HCT116 (cell line): ENCODE measurements around the gene C18orf32. TPM values are rescaled to one million over a fixed set of nuclear protein-coding genes. Genes with fewer than 3 reads are reported as not detected.

Experiments
- ATAC-seq: fragments of 200-7000 bp; cut with Tn5 transposase; 2 replicates; pipeline ENCODE4 v1.9.1; 2020; ENCODE audit warnings: mild to moderate bottlenecking, moderate library complexity
- BruUV-seq: library from RNA; stranded (reverse); fragments of 400-500 nt; replicated peaks from 2 replicates; lab custom pipeline; 2021; lab: Mats Ljungman, UMichigan
- CTCF ChIA-PET: fragments of 300-600 bp; sonication (Branson Sonifier 250); formaldehyde crosslinking; loops from one replicate; lab custom pipeline; 2021; ENCODE audit warnings: antibody characterized with exemption; lab: Charles Lee
- POLR2A ChIA-PET: fragments of 300-600, 350-600 bp; sonication (Branson Sonifier 250); formaldehyde crosslinking; loops from one replicate; lab custom pipeline; 2021; ENCODE audit warnings: antibody characterized with exemption; lab: Charles Lee
- RAD21 ChIA-PET, 2 experiments: fragments of 300-600 bp; sonication (Branson Sonifier 250); formaldehyde crosslinking; loops; one replicate each; lab custom pipeline; 2023; ENCODE audit warnings: low total read pairs in 2 of 2; ENCODE audit not compliant: uncharacterized antibody in 2 of 2, unreplicated experiment in 2 of 2, low non-redundant PET in 1 of 2; lab: Charles Lee
- DNase-seq: peaks from one replicate; pipeline ENCODE4 v3.0.0-alpha.2; 2010; ENCODE audit warnings: low read depth, low spot score
- H2AFZ ChIP-seq: fragments of 200-600 bp; shearing (Covaris generic), sonication (generic); 2 replicates; pipeline ENCODE4 v1.6.1; 2017; ENCODE audit warnings: low read depth, mixed run types, mixed read lengths, antibody characterized with exemption, low read length; ENCODE audit not compliant: poor library complexity, severe bottlenecking
- H3K27ac ChIP-seq: 2 replicates; pipeline ENCODE4 v1.5.1; 2012; ENCODE audit warnings: low read depth, low read length
- H3K27me3 ChIP-seq: fragments of 200-600 bp; sonication (generic); 2 replicates; pipeline ENCODE4 v1.6.1; 2016; ENCODE audit warnings: mixed run types, low read length, mixed read lengths; ENCODE audit not compliant: insufficient read depth
- H3K36me3 ChIP-seq, 2 experiments: fragments of 200-500 bp in 1 of 2; fragments of 200-600 bp in 1 of 2; sonication (Bioruptor generic) in 1 of 2; sonication (generic) in 1 of 2; 2 replicates each; pipeline versions ENCODE4 v1.5.1 to v1.6.1; 2014 to 2016; ENCODE audit warnings: low read length in 2 of 2, inconsistent platforms in 1 of 2, mixed read lengths in 1 of 2, mixed run types in 1 of 2; ENCODE audit not compliant: insufficient read depth in 2 of 2, control insufficient read depth in 1 of 2
- H3K4me1 ChIP-seq, 2 experiments: fragments of 200-600 bp in 1 of 2; sonication (generic) in 1 of 2; 2 replicates each; pipeline versions ENCODE4 v1.5.1 to v1.6.1; 2012 to 2017; ENCODE audit warnings: low read length in 2 of 2, inconsistent platforms in 1 of 2, mild to moderate bottlenecking in 1 of 2, mixed read lengths in 1 of 2, mixed run types in 1 of 2, moderate library complexity in 1 of 2; ENCODE audit not compliant: insufficient read depth in 2 of 2, control insufficient read depth in 1 of 2
- H3K4me2 ChIP-seq: fragments of 200-600 bp; sonication (generic); 2 replicates; pipeline ENCODE4 v1.6.1; 2017; ENCODE audit warnings: mixed run types, low read length, mixed read lengths
- H3K4me3 ChIP-seq, 2 experiments: fragments of 200-600 bp in 1 of 2; sonication (generic) in 1 of 2; replicated peaks in 1 of 2; 2 replicates each; pipeline ENCODE4 v1.5.1; 2011 to 2016; ENCODE audit warnings: low read length in 2 of 2, control low read depth in 1 of 2, low read depth in 1 of 2, mild to moderate bottlenecking in 1 of 2, mixed read lengths in 1 of 2, mixed run types in 1 of 2
- H3K79me2 ChIP-seq: fragments of 200-600 bp; sonication (generic); 2 replicates; pipeline ENCODE4 v1.6.1; 2017; ENCODE audit warnings: mild to moderate bottlenecking, mixed run types, low read length, moderate library complexity, mixed read lengths; ENCODE audit not compliant: insufficient read depth
- H3K9ac ChIP-seq: fragments of 200-600 bp; sonication (generic); 2 replicates; pipeline ENCODE4 v1.6.1; 2016; ENCODE audit warnings: low read length, mixed read lengths
- H3K9me2 ChIP-seq: fragments of 200-600 bp; sonication (generic), shearing (Covaris generic); 2 replicates; pipeline ENCODE4 v1.6.1; 2017; ENCODE audit warnings: mixed run types, mild to moderate bottlenecking, moderate library complexity; ENCODE audit not compliant: insufficient read depth
- H3K9me3 ChIP-seq, 2 experiments: fragments of 200-500 bp in 1 of 2; fragments of 200-600 bp in 1 of 2; sonication (Bioruptor generic) in 1 of 2; sonication (generic) in 1 of 2; 2 replicates each; pipeline ENCODE4 v1.6.1; 2014 to 2017; ENCODE audit warnings: low read length in 2 of 2, mixed read lengths in 2 of 2, inconsistent platforms in 1 of 2, low read depth in 1 of 2, mild to moderate bottlenecking in 1 of 2, mixed run types in 1 of 2, moderate library complexity in 1 of 2; ENCODE audit not compliant: control insufficient read depth in 1 of 2, insufficient read depth in 1 of 2
- H4K20me1 ChIP-seq: fragments of 200-600 bp; sonication (generic), shearing (Covaris generic); 2 replicates; pipeline ENCODE4 v1.6.1; 2017; ENCODE audit warnings: mixed run types, mild to moderate bottlenecking, moderate library complexity; ENCODE audit not compliant: insufficient read depth
- ATF3 ChIP-seq: IDR thresholded peaks from 2 replicates; pipeline ENCODE4 v1.6.1; 2012
- CBX3 ChIP-seq: IDR thresholded peaks from 2 replicates; pipeline ENCODE4 v1.6.1; 2012; ENCODE audit warnings: low read depth
- ELF1 ChIP-seq: IDR thresholded peaks from 2 replicates; pipeline ENCODE4 v1.6.1; 2012; ENCODE audit warnings: low read depth, borderline replicate concordance
- EZH2 ChIP-seq: fragments of 200-600 bp; sonication (generic); IDR thresholded peaks from 2 replicates; pipeline ENCODE4 v1.6.1; 2017; ENCODE audit warnings: antibody characterized with exemption, mixed run types
- EZH2phosphoT487 ChIP-seq: fragments of 200-600 bp; IDR thresholded peaks from 2 replicates; pipeline ENCODE4 v1.6.1; 2018; ENCODE audit warnings: antibody characterized with exemption, borderline replicate concordance
- JUND ChIP-seq: IDR thresholded peaks from 2 replicates; pipeline ENCODE4 v1.6.1; 2012
- MAX ChIP-seq: IDR thresholded peaks from 2 replicates; pipeline ENCODE4 v1.6.1; 2012
- RAD21 ChIP-seq: IDR thresholded peaks from 2 replicates; pipeline ENCODE4 v1.6.1; 2012; ENCODE audit warnings: low read depth, mild to moderate bottlenecking
- SIN3A ChIP-seq: IDR thresholded peaks from 2 replicates; pipeline ENCODE4 v1.6.1; 2012; ENCODE audit warnings: low read depth
- SP1 ChIP-seq: IDR thresholded peaks from 2 replicates; pipeline ENCODE4 v1.6.1; 2012; ENCODE audit warnings: low read depth
- SRF ChIP-seq: IDR thresholded peaks from 2 replicates; pipeline ENCODE4 v1.6.1; 2012; ENCODE audit warnings: low read depth
- ZBTB33 ChIP-seq: IDR thresholded peaks from 2 replicates; pipeline ENCODE4 v1.6.1; 2011; ENCODE audit warnings: mild to moderate bottlenecking, low read length, moderate library complexity; ENCODE audit not compliant: insufficient replicate concordance; ENCODE audit errors: extremely low read depth
- ZFX ChIP-seq: fragments of 450-650 bp; IDR thresholded peaks from 2 replicates; pipeline ENCODE4 v1.6.1; 2017
- intact Hi-C: fragments of 100-400 bp; cut with micrococcal nuclease; formaldehyde crosslinking; loops from 2 replicates; pipeline ENCODE4 v1.10.0; 2022
- total RNA-seq: library from RNA; stranded (reverse); gene quantifications from one replicate; pipeline ENCODE4 v1.2.1, GENCODE V29; 2021; ENCODE audit not compliant: unreplicated experiment
- TF ChIP-seq, protein P1 (sequence below): IDR thresholded peaks from 2 replicates; pipeline ENCODE4 v1.6.1; 2012; ENCODE audit warnings: low read depth
- TF ChIP-seq, protein P2 (sequence below), 3 experiments: fragments of 200-600 bp in 1 of 3; sonication (generic) in 1 of 3; IDR thresholded peaks in 2 of 3; conservative IDR thresholded peaks in 1 of 3; 2 replicates each; pipeline ENCODE4 v1.5.1; 2012 to 2017; ENCODE audit warnings: low read depth in 2 of 3, low read length in 2 of 3, antibody characterized with exemption in 1 of 3, borderline replicate concordance in 1 of 3, control low read depth in 1 of 3, mild to moderate bottlenecking in 1 of 3, mixed read lengths in 1 of 3, mixed run types in 1 of 3, moderate library complexity in 1 of 3; ENCODE audit not compliant: insufficient read depth in 1 of 3

C18orf32 gene
- total RNA-seq, 1 experiment from 2014 or later = 35.0 TPM

DNA sequence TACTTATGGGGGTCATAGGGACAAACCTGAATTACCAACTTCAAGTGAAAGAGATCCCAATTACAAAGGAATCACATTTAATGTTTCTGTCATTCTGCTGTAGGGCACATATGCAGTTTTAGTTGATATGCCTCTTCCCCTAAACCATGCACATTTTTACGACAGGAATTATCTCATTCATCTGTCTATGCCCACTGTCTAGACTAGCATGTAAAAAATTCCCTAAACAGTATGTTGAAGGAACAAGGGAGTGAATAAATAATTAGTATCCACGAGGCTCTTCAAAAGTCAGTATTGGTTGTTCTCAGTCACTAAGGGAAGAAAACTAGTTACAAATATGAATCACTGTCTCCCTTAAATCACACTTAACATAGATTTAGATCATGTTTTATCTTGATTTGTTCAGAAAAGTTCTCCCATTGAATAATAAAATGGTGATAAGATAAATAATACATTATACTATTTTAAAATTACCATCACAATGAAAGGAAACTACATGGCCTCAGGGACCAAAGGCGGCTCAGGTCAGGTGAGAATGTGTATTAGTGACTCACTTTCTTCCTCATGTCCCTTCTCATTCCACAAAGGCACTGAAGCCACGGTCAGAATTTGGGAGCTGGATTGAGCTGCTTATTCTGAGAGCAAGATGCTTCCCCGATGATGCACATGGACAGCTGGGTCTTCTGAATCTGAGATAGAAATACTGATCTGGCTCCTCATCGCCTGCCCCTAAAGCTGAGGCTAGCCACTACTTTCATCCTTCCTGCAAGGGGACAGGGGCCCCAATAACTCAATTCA is 55.7 kb downstream of the C18orf32 start:
- Histone ChIP-seq H3K79me2 (peaks cover 8% of the 10 kb centered on the region; the same call in 1 of the 2 replicates), H2AFZ (no peak overlapping the region), H3K4me1 (no peaks in the 10 kb centered on the region), H3K9me3 (no peaks in the 10 kb centered on the region), H3K9me2 (no peaks in the 10 kb centered on the region), H3K27ac (no peak overlapping the region), H3K4me2 (no peak overlapping the region), H3K9ac (no peak overlapping the region), H4K20me1 (no peaks in the 10 kb centered on the region), H3K27me3 (no peaks in the 10 kb centered on the region), H3K4me3 (no peak overlapping the region), H3K36me3 (no peaks in the 10 kb centered on the region)
- no TSS peak for BruUV-seq
- RAD21 ChIA-PET = no interaction called here
- intact Hi-C loops = no loop called here
- POLR2A ChIA-PET = no interaction called here
- TF ChIP-seq MAX = no peak
- no peak for TF ChIP-seq ATF3
- no peak for TF ChIP-seq SRF
- TF ChIP-seq JUND = no peak
- TF ChIP-seq ELF1 = no peak
- no peak for TF ChIP-seq CBX3
- TF ChIP-seq ZFX = no peak
- no peak for TF ChIP-seq EZH2phosphoT487
- TF ChIP-seq, protein P1, sequence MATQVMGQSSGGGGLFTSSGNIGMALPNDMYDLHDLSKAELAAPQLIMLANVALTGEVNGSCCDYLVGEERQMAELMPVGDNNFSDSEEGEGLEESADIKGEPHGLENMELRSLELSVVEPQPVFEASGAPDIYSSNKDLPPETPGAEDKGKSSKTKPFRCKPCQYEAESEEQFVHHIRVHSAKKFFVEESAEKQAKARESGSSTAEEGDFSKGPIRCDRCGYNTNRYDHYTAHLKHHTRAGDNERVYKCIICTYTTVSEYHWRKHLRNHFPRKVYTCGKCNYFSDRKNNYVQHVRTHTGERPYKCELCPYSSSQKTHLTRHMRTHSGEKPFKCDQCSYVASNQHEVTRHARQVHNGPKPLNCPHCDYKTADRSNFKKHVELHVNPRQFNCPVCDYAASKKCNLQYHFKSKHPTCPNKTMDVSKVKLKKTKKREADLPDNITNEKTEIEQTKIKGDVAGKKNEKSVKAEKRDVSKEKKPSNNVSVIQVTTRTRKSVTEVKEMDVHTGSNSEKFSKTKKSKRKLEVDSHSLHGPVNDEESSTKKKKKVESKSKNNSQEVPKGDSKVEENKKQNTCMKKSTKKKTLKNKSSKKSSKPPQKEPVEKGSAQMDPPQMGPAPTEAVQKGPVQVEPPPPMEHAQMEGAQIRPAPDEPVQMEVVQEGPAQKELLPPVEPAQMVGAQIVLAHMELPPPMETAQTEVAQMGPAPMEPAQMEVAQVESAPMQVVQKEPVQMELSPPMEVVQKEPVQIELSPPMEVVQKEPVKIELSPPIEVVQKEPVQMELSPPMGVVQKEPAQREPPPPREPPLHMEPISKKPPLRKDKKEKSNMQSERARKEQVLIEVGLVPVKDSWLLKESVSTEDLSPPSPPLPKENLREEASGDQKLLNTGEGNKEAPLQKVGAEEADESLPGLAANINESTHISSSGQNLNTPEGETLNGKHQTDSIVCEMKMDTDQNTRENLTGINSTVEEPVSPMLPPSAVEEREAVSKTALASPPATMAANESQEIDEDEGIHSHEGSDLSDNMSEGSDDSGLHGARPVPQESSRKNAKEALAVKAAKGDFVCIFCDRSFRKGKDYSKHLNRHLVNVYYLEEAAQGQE = no peak
- no peak for TF ChIP-seq SIN3A
- TF ChIP-seq EZH2 = no peak
- TF ChIP-seq, protein P2, sequence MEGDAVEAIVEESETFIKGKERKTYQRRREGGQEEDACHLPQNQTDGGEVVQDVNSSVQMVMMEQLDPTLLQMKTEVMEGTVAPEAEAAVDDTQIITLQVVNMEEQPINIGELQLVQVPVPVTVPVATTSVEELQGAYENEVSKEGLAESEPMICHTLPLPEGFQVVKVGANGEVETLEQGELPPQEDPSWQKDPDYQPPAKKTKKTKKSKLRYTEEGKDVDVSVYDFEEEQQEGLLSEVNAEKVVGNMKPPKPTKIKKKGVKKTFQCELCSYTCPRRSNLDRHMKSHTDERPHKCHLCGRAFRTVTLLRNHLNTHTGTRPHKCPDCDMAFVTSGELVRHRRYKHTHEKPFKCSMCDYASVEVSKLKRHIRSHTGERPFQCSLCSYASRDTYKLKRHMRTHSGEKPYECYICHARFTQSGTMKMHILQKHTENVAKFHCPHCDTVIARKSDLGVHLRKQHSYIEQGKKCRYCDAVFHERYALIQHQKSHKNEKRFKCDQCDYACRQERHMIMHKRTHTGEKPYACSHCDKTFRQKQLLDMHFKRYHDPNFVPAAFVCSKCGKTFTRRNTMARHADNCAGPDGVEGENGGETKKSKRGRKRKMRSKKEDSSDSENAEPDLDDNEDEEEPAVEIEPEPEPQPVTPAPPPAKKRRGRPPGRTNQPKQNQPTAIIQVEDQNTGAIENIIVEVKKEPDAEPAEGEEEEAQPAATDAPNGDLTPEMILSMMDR (IDR thresholded peaks at IDR 0.05 in 2 of 3, conservative IDR thresholded peaks at IDR 0.05 in 1 of 3; ENCODE audit: borderline replicate concordance in 1 of 3, insufficient read depth in 1 of 3, low read depth in 2 of 3, low read length in 2 of 3) = no peak
- no peak for TF ChIP-seq SP1
- no peak for TF ChIP-seq ZBTB33
- TF ChIP-seq RAD21 = no peak
- DNase-seq (no peak), ATAC-seq (no peak)
- CTCF ChIA-PET = interaction anchor here (1.0 kb wide), 1 partner anchor 16 kb away, joined by 3 read pairs; no protein-coding TSS in a partner anchor
